Prostate gland (tissue), 2 donors: ENCODE measurements around the gene ENTPD1.

ENCODE experiments used
- POLR2A ChIP-seq: fragments of 450-650 bp; IDR thresholded peaks from one replicate; pipeline ENCODE4 v1.6.1; 2016; ENCODE audit warnings: antibody characterized with exemption, mild to moderate bottlenecking
- TF ChIP-seq, protein P1 (sequence below), 4 experiments: fragments of 200-600 bp in 2 of 4; fragments of 450-650 bp in 2 of 4; sonication (generic) in 2 of 4; IDR thresholded peaks; 1 replicate in 3 of 4; 2 replicates in 1 of 4; pipeline ENCODE4 v1.5.1; 2016 to 2019; ENCODE audit warnings: antibody characterized with exemption in 4 of 4, mild to moderate bottlenecking in 2 of 4, moderate library complexity in 2 of 4

DNA sequence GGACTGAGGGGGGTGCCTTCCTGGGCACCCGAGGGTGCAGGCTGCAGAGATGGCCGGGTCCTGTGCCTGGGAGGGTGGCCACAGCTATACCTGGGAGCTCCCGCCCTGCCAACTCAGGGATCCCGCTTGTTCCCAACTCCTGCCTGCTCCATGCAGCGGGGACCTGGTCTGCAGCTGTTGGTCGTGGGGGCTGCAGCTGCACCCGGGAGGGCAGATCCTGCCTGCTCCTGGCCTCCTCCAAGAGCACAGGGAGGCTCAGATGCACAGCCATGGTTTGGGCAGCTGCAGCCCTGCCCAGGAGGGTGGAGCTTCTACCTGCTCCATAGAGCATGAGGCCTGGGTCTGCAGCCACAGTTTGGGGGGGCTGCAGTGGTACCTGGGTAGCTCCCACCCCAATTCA is 49.0 kb upstream of the ENTPD1 start:
- TF ChIP-seq, protein P1, sequence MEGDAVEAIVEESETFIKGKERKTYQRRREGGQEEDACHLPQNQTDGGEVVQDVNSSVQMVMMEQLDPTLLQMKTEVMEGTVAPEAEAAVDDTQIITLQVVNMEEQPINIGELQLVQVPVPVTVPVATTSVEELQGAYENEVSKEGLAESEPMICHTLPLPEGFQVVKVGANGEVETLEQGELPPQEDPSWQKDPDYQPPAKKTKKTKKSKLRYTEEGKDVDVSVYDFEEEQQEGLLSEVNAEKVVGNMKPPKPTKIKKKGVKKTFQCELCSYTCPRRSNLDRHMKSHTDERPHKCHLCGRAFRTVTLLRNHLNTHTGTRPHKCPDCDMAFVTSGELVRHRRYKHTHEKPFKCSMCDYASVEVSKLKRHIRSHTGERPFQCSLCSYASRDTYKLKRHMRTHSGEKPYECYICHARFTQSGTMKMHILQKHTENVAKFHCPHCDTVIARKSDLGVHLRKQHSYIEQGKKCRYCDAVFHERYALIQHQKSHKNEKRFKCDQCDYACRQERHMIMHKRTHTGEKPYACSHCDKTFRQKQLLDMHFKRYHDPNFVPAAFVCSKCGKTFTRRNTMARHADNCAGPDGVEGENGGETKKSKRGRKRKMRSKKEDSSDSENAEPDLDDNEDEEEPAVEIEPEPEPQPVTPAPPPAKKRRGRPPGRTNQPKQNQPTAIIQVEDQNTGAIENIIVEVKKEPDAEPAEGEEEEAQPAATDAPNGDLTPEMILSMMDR (IDR thresholded peaks at IDR 0.05), result no peak
- TF ChIP-seq POLR2A, result no peak
